Measurements from ENCODE around the gene CDKL4.
A peak's percentile ranks its signal among the peaks of the same experiment; 100 is the strongest.

CDKL4 gene

GRCh38 chr2:39234754-39235153, 9.0 kb downstream of the CDKL4 start:
- H3K23ac ChIP-seq (ENCODE audit: low read length in 2 of 2) = no peak overlapping the region
- DNase-seq = peak; percentile 19

GRCh38 chr2:39232141-39232540, 11.6 kb downstream of the CDKL4 start:
- no peaks in the 10 kb centered on the region for H3K27me3 ChIP-seq (ENCODE audit: control insufficient read depth in 1 of 2, insufficient read depth in 1 of 2, low read length in 2 of 2)
- no peak overlapping the region for H3K9ac ChIP-seq (ENCODE audit: low read length)
- peaks cover 2% of the 10 kb centered on the region for H3K4me1 ChIP-seq (ENCODE audit: control insufficient read depth, insufficient read depth, low read depth, low read length)
- no peaks in the 10 kb centered on the region for H3K36me3 ChIP-seq (ENCODE audit: control insufficient read depth in 1 of 2, insufficient read depth in 2 of 2, low read depth in 1 of 2, low read length in 2 of 2)
- no peak overlapping the region for H4K8ac ChIP-seq (ENCODE audit: low read length)
- H3K4me3 ChIP-seq (ENCODE audit: insufficient read depth in 1 of 2, low read depth in 1 of 2, low read length in 2 of 2) = no peak overlapping the region
- no peaks in the 10 kb centered on the region for H3K9me3 ChIP-seq (ENCODE audit: control insufficient read depth, low read length)
- no peak overlapping the region for H3K23ac ChIP-seq (ENCODE audit: low read length in 2 of 2)
- H2AK5ac ChIP-seq (ENCODE audit: low read length, severe bottlenecking) = no peak overlapping the region
- H2BK120ac ChIP-seq (ENCODE audit: low read depth, low read length) = no peak overlapping the region
- no peak overlapping the region for H2BK15ac ChIP-seq (ENCODE audit: low read depth, poor library complexity, severe bottlenecking)
- H3K18ac ChIP-seq (ENCODE audit: low read depth in 1 of 2, low read length in 2 of 2) = no peak overlapping the region
- H3K4me2 ChIP-seq (ENCODE audit: low read length, poor library complexity, severe bottlenecking) = no peak overlapping the region
- H3K79me1 ChIP-seq (replicated peaks; ENCODE audit: low read length, poor library complexity, severe bottlenecking) = no peaks in the 10 kb centered on the region
- no peak overlapping the region for H2BK12ac ChIP-seq (ENCODE audit: low read length in 2 of 2)
- H4K91ac ChIP-seq (ENCODE audit: low read length) = no peak overlapping the region
- no peak overlapping the region for H3K4ac ChIP-seq (ENCODE audit: low read depth in 1 of 2, low read length in 2 of 2)
- H2BK5ac ChIP-seq (ENCODE audit: low read depth, low read length, poor library complexity, severe bottlenecking) = no peak overlapping the region
- no peak overlapping the region for H2AFZ ChIP-seq (ENCODE audit: low read depth, low read length)
- no peak overlapping the region for H3K14ac ChIP-seq (ENCODE audit: low read length in 2 of 2)
- no peak for DNase-seq
- no peak overlapping the region for H3K27ac ChIP-seq (ENCODE audit: low read length, poor library complexity, severe bottlenecking)

More at GRCh38 chr2:39234754-39235153, 9.0 kb downstream of the CDKL4 start:
- Histone ChIP-seq H3K27me3 (ENCODE audit: control insufficient read depth in 1 of 2, insufficient read depth in 1 of 2, low read length in 2 of 2) (no peaks in the 10 kb centered on the region), H3K4me3 (ENCODE audit: insufficient read depth in 1 of 2, low read depth in 1 of 2, low read length in 2 of 2) (no peak overlapping the region), H4K91ac (ENCODE audit: low read length) (no peak overlapping the region), H3K4me1 (ENCODE audit: control insufficient read depth, insufficient read depth, low read depth, low read length) (no peaks in the 10 kb centered on the region), H3K36me3 (ENCODE audit: control insufficient read depth in 1 of 2, insufficient read depth in 2 of 2, low read depth in 1 of 2, low read length in 2 of 2) (no peaks in the 10 kb centered on the region), H3K9me3 (ENCODE audit: control insufficient read depth, low read length) (no peaks in the 10 kb centered on the region), H2BK12ac (ENCODE audit: low read length in 2 of 2) (no peak overlapping the region), H2BK5ac (ENCODE audit: low read depth, low read length, poor library complexity, severe bottlenecking) (no peak overlapping the region), H3K27ac (ENCODE audit: low read length, poor library complexity, severe bottlenecking) (no peak overlapping the region), H4K8ac (ENCODE audit: low read length) (no peak overlapping the region), H2AFZ (ENCODE audit: low read depth, low read length) (no peak overlapping the region), H3K79me1 (replicated peaks; ENCODE audit: low read length, poor library complexity, severe bottlenecking) (no peaks in the 10 kb centered on the region), H2BK120ac (ENCODE audit: low read depth, low read length) (no peak overlapping the region), H3K18ac (ENCODE audit: low read depth in 1 of 2, low read length in 2 of 2) (no peak overlapping the region), H2BK15ac (ENCODE audit: low read depth, poor library complexity, severe bottlenecking) (no peak overlapping the region), H3K14ac (ENCODE audit: low read length in 2 of 2) (no peak overlapping the region), H2AK5ac (ENCODE audit: low read length, severe bottlenecking) (no peak overlapping the region), H3K9ac (ENCODE audit: low read length) (no peak overlapping the region), H3K4ac (ENCODE audit: low read depth in 1 of 2, low read length in 2 of 2) (no peak overlapping the region), H3K4me2 (ENCODE audit: low read length, poor library complexity, severe bottlenecking) (no peak overlapping the region)
- WGBS = no CpG with 5 or more reads among the region's 1 CpG

GRCh38 chr2:39228413-39229209, 15.2 kb downstream of the CDKL4 start:
- 37% methylated on average over 10 of the region's 19 CpGs for WGBS
- H4K8ac ChIP-seq (ENCODE audit: low read length) = peak overlapping the region; percentile 74
- H2BK12ac ChIP-seq (ENCODE audit: low read length in 2 of 2) = no peak overlapping the region
- no peak overlapping the region for H3K14ac ChIP-seq (ENCODE audit: low read length in 2 of 2)
- no peak overlapping the region for H3K27ac ChIP-seq (ENCODE audit: low read length, poor library complexity, severe bottlenecking)
- peaks cover 0 to 2% of the 10 kb centered on the region in 2 experiments for H3K36me3 ChIP-seq (ENCODE audit: control insufficient read depth in 1 of 2, insufficient read depth in 2 of 2, low read depth in 1 of 2, low read length in 2 of 2)
- peak overlapping the region; percentile 69 for H2AFZ ChIP-seq (ENCODE audit: low read depth, low read length)
- no peaks in the 10 kb centered on the region for H3K9me3 ChIP-seq (ENCODE audit: control insufficient read depth, low read length)
- H3K27me3 ChIP-seq (ENCODE audit: control insufficient read depth in 1 of 2, insufficient read depth in 1 of 2, low read length in 2 of 2) = no peaks in the 10 kb centered on the region
- no peak overlapping the region for H2AK5ac ChIP-seq (ENCODE audit: low read length, severe bottlenecking)
- H3K4ac ChIP-seq (ENCODE audit: low read depth in 1 of 2, low read length in 2 of 2) = no peak overlapping the region
- H2BK5ac ChIP-seq (ENCODE audit: low read depth, low read length, poor library complexity, severe bottlenecking) = no peak overlapping the region
- H2BK120ac ChIP-seq (ENCODE audit: low read depth, low read length) = no peak overlapping the region
- H3K79me1 ChIP-seq (replicated peaks; ENCODE audit: low read length, poor library complexity, severe bottlenecking) = no peaks in the 10 kb centered on the region
- H3K4me3 ChIP-seq (ENCODE audit: insufficient read depth in 1 of 2, low read depth in 1 of 2, low read length in 2 of 2) = peak overlapping the region in 1 of 2 experiments; percentile 52
- H2BK15ac ChIP-seq (ENCODE audit: low read depth, poor library complexity, severe bottlenecking) = no peak overlapping the region
- no peak overlapping the region for H4K91ac ChIP-seq (ENCODE audit: low read length)
- no peak for DNase-seq
- H3K4me1 ChIP-seq (ENCODE audit: control insufficient read depth, insufficient read depth, low read depth, low read length) = peaks cover 2% of the 10 kb centered on the region
- peak overlapping the region; percentile 63 for H3K4me2 ChIP-seq (ENCODE audit: low read length, poor library complexity, severe bottlenecking)
- peak overlapping the region; percentile 84 for H3K9ac ChIP-seq (ENCODE audit: low read length)
- H3K18ac ChIP-seq (ENCODE audit: low read depth in 1 of 2, low read length in 2 of 2) = peak overlapping the region in 1 of 2 experiments; percentile 21
- no peak overlapping the region for H3K23ac ChIP-seq (ENCODE audit: low read length in 2 of 2)

GRCh38 chr2:39227628-39228412, 15.9 kb downstream of the CDKL4 start:
- no peak overlapping the region for H2BK120ac ChIP-seq (ENCODE audit: low read depth, low read length)
- no peak overlapping the region for H3K14ac ChIP-seq (ENCODE audit: low read length in 2 of 2)
- no peaks in the 10 kb centered on the region for H3K79me1 ChIP-seq (replicated peaks; ENCODE audit: low read length, poor library complexity, severe bottlenecking)
- H3K18ac ChIP-seq (ENCODE audit: low read depth in 1 of 2, low read length in 2 of 2) = no peak overlapping the region
- no peaks in the 10 kb centered on the region for H3K9me3 ChIP-seq (ENCODE audit: control insufficient read depth, low read length)
- H2BK5ac ChIP-seq (ENCODE audit: low read depth, low read length, poor library complexity, severe bottlenecking) = no peak overlapping the region
- H2BK12ac ChIP-seq (ENCODE audit: low read length in 2 of 2) = no peak overlapping the region
- H3K4me2 ChIP-seq (ENCODE audit: low read length, poor library complexity, severe bottlenecking) = no peak overlapping the region
- no peak overlapping the region for H2AK5ac ChIP-seq (ENCODE audit: low read length, severe bottlenecking)
- H2AFZ ChIP-seq (ENCODE audit: low read depth, low read length) = no peak overlapping the region
- peak overlapping the region; percentile 84 for H3K9ac ChIP-seq (ENCODE audit: low read length)
- WGBS = 22% methylated on average over 9 of the region's 9 CpGs
- H3K27me3 ChIP-seq (ENCODE audit: control insufficient read depth in 1 of 2, insufficient read depth in 1 of 2, low read length in 2 of 2) = no peaks in the 10 kb centered on the region
- H3K23ac ChIP-seq (ENCODE audit: low read length in 2 of 2) = no peak overlapping the region
- peak; percentile 71 for DNase-seq
- peak overlapping the region in 1 of 2 experiments; percentile 52 for H3K4me3 ChIP-seq (ENCODE audit: insufficient read depth in 1 of 2, low read depth in 1 of 2, low read length in 2 of 2)
- H3K4me1 ChIP-seq (ENCODE audit: control insufficient read depth, insufficient read depth, low read depth, low read length) = peaks cover 2% of the 10 kb centered on the region
- no peak overlapping the region for H3K27ac ChIP-seq (ENCODE audit: low read length, poor library complexity, severe bottlenecking)
- no peak overlapping the region for H4K91ac ChIP-seq (ENCODE audit: low read length)
- H3K4ac ChIP-seq (ENCODE audit: low read depth in 1 of 2, low read length in 2 of 2) = no peak overlapping the region
- H3K36me3 ChIP-seq (ENCODE audit: control insufficient read depth in 1 of 2, insufficient read depth in 2 of 2, low read depth in 1 of 2, low read length in 2 of 2) = peaks cover 0 to 2% of the 10 kb centered on the region in 2 experiments
- H2BK15ac ChIP-seq (ENCODE audit: low read depth, poor library complexity, severe bottlenecking) = no peak overlapping the region
- no peak overlapping the region for H4K8ac ChIP-seq (ENCODE audit: low read length)

Measured in mesenchymal stem cell (in vitro differentiated cells and primary cell).